Gastroesophageal sphincter (tissue), 4 donors: ENCODE measurements around the gene MALL. TPM values are rescaled to one million over a fixed set of nuclear protein-coding genes. Genes with fewer than 3 reads are reported as not detected.

Source experiments
- ATAC-seq: fragments of 150-250 bp; one replicate; pipeline ENCODE4 v1.9.1; 2016; ENCODE audit warnings: mild to moderate bottlenecking, moderate library complexity
- H3K27ac ChIP-seq, 4 donors: fragments of 200-600 bp; sonication (generic) in 3 of 4; 1 replicate in 3 of 4; 2 replicates in 1 of 4; pipeline ENCODE4 v1.5.1; 2016 to 2019
- H3K27me3 ChIP-seq: fragments of 200-600 bp; sonication (generic); one replicate; pipeline ENCODE4 v1.5.1; 2019
- H3K36me3 ChIP-seq, 2 donors: fragments of 200-600 bp; sonication (generic); one replicate each; pipeline ENCODE4 v1.5.1; 2019; ENCODE audit warnings: control low read depth in 1 of 2
- H3K4me1 ChIP-seq, 3 donors: fragments of 200-600 bp; sonication (generic); 1 replicate in 2 of 3; 2 replicates in 1 of 3; pipeline ENCODE4 v1.5.1; 2016 to 2019; ENCODE audit warnings: control low read depth in 2 of 3
- H3K4me3 ChIP-seq, 2 donors: fragments of 200-600 bp; sonication (generic); one replicate each; pipeline ENCODE4 v1.5.1; 2019; ENCODE audit warnings: mild to moderate bottlenecking in 1 of 2, moderate library complexity in 1 of 2
- H3K9me3 ChIP-seq, 3 donors: fragments of 200-600 bp; sonication (generic); one replicate each; pipeline ENCODE4 v1.5.1; 2017 to 2019; ENCODE audit warnings: control low read depth in 2 of 3
- EP300 ChIP-seq: sonication (generic); formaldehyde crosslinking; IDR thresholded peaks from one replicate; pipeline ENCODE4 v1.6.1; 2017; ENCODE audit warnings: antibody characterized with exemption, mild to moderate bottlenecking
- POLR2A ChIP-seq, 2 donors: fragments of 450-650 bp; IDR thresholded peaks; one replicate each; pipeline ENCODE4 v1.6.1; 2017; ENCODE audit warnings: antibody characterized with exemption in 2 of 2, mild to moderate bottlenecking in 2 of 2, moderate library complexity in 1 of 2
- POLR2AphosphoS5 ChIP-seq: sonication (generic); formaldehyde crosslinking; IDR thresholded peaks from one replicate; pipeline ENCODE4 v1.6.1; 2017; ENCODE audit warnings: antibody characterized with exemption
- WGBS, 2 donors: methylation state at CpG; one replicate each; pipeline ENCODE4 v1.1.5; 2018; ENCODE audit warnings: low coverage in 1 of 2; 5-methylcytosine and 5-hydroxymethylcytosine counted together
- total RNA-seq, 4 donors: library from RNA; depleted of rRNA; stranded (reverse); fragments of >200 nt; gene quantifications; one replicate each; pipeline ENCODE4 v1.1.0, GENCODE V29; 2016
- TF ChIP-seq, protein P1 (sequence below), 4 experiments: fragments of 200-600 bp in 2 of 4; fragments of 450-650 bp in 2 of 4; sonication (generic) in 1 of 4; IDR thresholded peaks; one replicate each; pipeline ENCODE4 v1.5.1; 2017 to 2019; ENCODE audit warnings: antibody characterized with exemption in 4 of 4, mild to moderate bottlenecking in 2 of 4, moderate library complexity in 2 of 4

MALL gene
- total RNA-seq, 4 donors from 2014 or later, result 2.5 to 28.3 (median 14.8) TPM

DNA sequence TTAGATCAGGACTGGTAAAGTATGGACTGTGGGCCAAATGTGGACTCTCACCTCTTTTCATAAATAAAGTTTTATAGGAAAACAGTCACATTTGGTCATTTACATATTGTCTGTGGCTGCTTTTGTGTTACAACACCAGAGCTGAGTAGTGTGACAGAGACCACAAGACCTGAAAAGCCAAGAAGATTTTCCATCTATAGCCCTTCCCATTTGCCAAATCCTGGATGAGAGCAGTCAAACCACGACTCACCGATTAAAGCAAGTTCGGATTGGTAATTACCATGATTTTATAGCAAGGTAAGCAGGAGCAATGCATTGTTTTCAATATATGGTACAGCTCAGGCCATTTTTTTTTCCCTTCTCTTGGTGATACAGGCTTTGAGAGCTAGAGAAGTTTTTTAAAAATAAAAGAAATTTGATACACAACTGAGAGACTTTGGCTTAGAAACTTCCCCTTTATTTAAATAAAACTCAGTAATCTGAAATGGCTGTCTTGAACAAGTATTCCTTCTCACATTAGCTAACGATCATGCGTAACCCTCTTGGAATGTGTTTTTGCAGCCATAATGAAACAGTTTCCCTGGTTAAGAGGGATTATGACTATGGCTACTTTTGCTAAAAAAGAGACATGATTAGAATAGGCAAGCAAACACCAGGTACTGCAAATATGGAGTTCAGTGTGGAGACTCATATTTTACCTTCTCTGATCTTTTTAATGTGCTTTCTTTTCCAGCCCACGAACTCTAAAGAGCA, 9.5 kb upstream of the MALL start:
- Histone ChIP-seq H3K27ac (no peak overlapping the region), H3K9me3 (no peaks in the 10 kb centered on the region), H3K4me3 (no peak overlapping the region), H3K27me3 (peaks cover 8% of the 10 kb centered on the region), H3K4me1 (no peaks in the 10 kb centered on the region), H3K36me3 (peaks cover 0 to 26% of the 10 kb centered on the region in 2 donors)
- 81 to 86% methylated on average over 6 of the region's 6 CpGs for WGBS, 2 donors
- TF ChIP-seq POLR2AphosphoS5 (no peak), POLR2A (IDR thresholded peaks at IDR 0.05) (no peak), EP300 (no peak)
- TF ChIP-seq, protein P1, sequence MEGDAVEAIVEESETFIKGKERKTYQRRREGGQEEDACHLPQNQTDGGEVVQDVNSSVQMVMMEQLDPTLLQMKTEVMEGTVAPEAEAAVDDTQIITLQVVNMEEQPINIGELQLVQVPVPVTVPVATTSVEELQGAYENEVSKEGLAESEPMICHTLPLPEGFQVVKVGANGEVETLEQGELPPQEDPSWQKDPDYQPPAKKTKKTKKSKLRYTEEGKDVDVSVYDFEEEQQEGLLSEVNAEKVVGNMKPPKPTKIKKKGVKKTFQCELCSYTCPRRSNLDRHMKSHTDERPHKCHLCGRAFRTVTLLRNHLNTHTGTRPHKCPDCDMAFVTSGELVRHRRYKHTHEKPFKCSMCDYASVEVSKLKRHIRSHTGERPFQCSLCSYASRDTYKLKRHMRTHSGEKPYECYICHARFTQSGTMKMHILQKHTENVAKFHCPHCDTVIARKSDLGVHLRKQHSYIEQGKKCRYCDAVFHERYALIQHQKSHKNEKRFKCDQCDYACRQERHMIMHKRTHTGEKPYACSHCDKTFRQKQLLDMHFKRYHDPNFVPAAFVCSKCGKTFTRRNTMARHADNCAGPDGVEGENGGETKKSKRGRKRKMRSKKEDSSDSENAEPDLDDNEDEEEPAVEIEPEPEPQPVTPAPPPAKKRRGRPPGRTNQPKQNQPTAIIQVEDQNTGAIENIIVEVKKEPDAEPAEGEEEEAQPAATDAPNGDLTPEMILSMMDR (IDR thresholded peaks at IDR 0.05), result no peak
- no peak for ATAC-seq

DNA sequence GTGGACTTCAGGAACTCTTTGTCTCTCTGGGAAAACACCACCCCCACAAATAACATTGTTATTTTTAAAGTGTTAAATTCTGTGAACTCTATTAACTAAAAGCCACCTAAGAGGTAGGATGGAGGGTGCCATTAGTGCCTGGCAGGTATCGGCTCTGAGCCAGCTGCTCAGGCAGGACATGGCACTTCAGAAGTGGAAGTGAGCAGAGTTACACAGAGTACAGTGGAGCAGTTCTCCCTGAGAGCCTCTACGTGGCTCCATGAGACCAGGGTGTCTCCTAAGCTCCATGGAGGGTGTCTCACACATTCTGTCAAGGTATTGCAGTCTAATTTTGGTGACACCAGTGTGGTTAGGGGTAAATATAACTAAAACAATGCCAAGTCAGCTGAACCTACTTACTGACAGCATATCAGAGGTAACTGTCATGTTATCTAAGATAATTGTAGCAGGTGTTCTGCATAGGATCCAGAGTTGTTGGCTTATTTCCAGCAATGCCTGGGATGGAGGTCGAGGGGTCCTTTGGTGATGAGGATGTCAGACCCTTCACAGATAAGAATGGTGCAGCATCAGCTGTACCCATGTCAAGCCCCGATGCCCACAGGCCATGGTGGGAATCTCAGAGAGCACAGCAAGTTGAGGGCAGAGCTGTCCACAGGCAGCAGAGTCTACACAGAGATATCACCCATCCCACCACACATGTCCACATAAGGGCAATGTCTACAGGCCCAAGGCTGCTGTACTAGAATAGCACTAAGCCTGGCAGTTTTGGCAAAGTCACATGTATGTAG, 8.6 kb upstream of the MALL start:
- 100% methylated on average over 2 of the region's 4 CpGs; no CpG with 5 or more reads in 1 of the 2 donors for WGBS, 2 donors
- no peak for ATAC-seq

DNA sequence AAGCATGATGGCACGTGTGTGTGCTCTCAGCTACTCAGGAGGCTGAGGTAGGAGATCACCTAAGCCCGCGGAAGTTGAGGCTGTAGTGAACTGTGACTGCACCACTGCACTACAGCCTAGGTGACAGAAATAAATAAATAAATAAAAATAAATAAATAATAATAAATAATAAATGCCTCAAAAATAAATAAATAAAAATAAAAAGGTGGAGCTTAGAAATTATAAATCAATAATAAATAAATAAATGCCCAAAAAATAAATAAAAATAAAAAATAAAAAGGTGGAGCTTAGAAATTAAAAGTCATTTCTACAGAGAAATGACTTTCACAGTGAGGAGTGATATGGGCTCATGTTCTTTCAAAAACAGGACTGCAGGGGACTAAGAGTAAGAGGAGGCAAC, 6.0 kb upstream of the MALL start:
- H3K4me3 ChIP-seq, result no peak overlapping the region
- no peak for ATAC-seq
- peaks cover 0 to 4% (median 0%) of the 10 kb centered on the region in 3 donors for H3K4me1 ChIP-seq
- H3K9me3 ChIP-seq, result no peaks in the 10 kb centered on the region
- H3K36me3 ChIP-seq, result no peaks in the 10 kb centered on the region
- TF ChIP-seq EP300 (no peak), POLR2A (IDR thresholded peaks at IDR 0.05) (no peak), POLR2AphosphoS5 (no peak)
- TF ChIP-seq, protein P1 (IDR thresholded peaks at IDR 0.05), result no peak
- peaks cover 42% of the 10 kb centered on the region for H3K27me3 ChIP-seq
- 93 to 95% methylated on average over 3 of the region's 3 CpGs for WGBS, 2 donors
- no peak overlapping the region for H3K27ac ChIP-seq

More for the DNA sequence above, 8.6 kb upstream of the MALL start:
- Histone ChIP-seq H3K9me3 (no peaks in the 10 kb centered on the region), H3K4me1 (no peaks in the 10 kb centered on the region), H3K27ac (no peak overlapping the region), H3K27me3 (peaks cover 17% of the 10 kb centered on the region), H3K36me3 (peaks cover 0 to 25% of the 10 kb centered on the region in 2 donors), H3K4me3 (no peak overlapping the region)
- TF ChIP-seq, protein P1 (IDR thresholded peaks at IDR 0.05), result no peak
- TF ChIP-seq POLR2AphosphoS5 (no peak), POLR2A (IDR thresholded peaks at IDR 0.05) (no peak), EP300 (no peak)

DNA sequence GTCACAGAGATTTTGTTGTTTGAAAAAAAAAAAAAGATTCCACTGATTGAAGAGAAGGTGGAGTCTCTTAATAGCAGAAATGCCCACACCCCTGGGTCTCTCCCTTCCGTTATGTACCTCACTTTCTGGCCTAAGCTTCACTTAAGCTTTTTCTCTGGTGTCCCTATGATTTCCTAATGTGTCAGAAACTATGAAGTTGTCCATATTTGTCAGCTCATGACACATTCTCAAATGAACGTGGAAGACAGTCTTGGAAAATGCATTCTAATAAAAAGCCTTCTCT, 5.4 kb upstream of the MALL start:
- TF ChIP-seq, protein P1 (IDR thresholded peaks at IDR 0.05), result no peak
- TF ChIP-seq POLR2AphosphoS5 (no peak), EP300 (no peak)
- WGBS, 2 donors, result 62 to 67% methylated on average over 2 of the region's 2 CpGs
- H3K9me3 ChIP-seq, result no peaks in the 10 kb centered on the region
- no peak overlapping the region for H3K27ac ChIP-seq
- no peak overlapping the region for H3K4me3 ChIP-seq
- H3K36me3 ChIP-seq, result no peaks in the 10 kb centered on the region
- ATAC-seq, result no peak
- H3K4me1 ChIP-seq, result peaks cover 0 to 10% (median 0%) of the 10 kb centered on the region in 3 donors
- H3K27me3 ChIP-seq, result peaks cover 48% of the 10 kb centered on the region
